HepG2 (cell line): Measurements from ENCODE around the gene FAM81A.

ENCODE experiments used
- ARHGAP35 ChIP-seq: sonication (generic); formaldehyde crosslinking; IDR thresholded peaks from 2 replicates; pipeline ENCODE4 v1.9.0; 2022; ENCODE audit warnings: mild to moderate bottlenecking, inconsistent platforms, moderate library complexity, missing genetic modification reagents, borderline replicate concordance
- HDAC6 ChIP-seq: fragments of 200-600 bp; sonication (generic); IDR thresholded peaks from 2 replicates; pipeline ENCODE4 v1.7.0; 2017; ENCODE audit warnings: mild to moderate bottlenecking, antibody characterized with exemption, low read length, low read depth
- JUNB ChIP-seq: sonication (generic); formaldehyde crosslinking; IDR thresholded peaks from 2 replicates; pipeline ENCODE4 v1.8.0; 2022; ENCODE audit warnings: missing genetic modification reagents, mild to moderate bottlenecking, borderline replicate concordance
- JUND ChIP-seq: sonication (generic); formaldehyde crosslinking; IDR thresholded peaks from 2 replicates; pipeline ENCODE4 v1.8.0; 2022; ENCODE audit warnings: mild to moderate bottlenecking, missing genetic modification reagents
- NFIB ChIP-seq: sonication (generic); formaldehyde crosslinking; IDR thresholded peaks from 2 replicates; pipeline ENCODE4 v1.9.0; 2021; ENCODE audit warnings: missing genetic modification reagents, mild to moderate bottlenecking, borderline replicate concordance
- POLR2A ChIP-seq, 2 experiments: IDR thresholded peaks; 2 replicates each; pipeline ENCODE4 v1.6.1; 2011; ENCODE audit warnings: low read depth in 2 of 2, low read length in 2 of 2, mild to moderate bottlenecking in 1 of 2, moderate library complexity in 1 of 2; ENCODE audit not compliant: insufficient read depth in 1 of 2
- REST ChIP-seq, 2 experiments: IDR thresholded peaks; 2 replicates each; pipeline ENCODE4 v1.6.1; 2011 to 2012; ENCODE audit warnings: low read length in 2 of 2, borderline replicate concordance in 1 of 2, low read depth in 1 of 2, mild to moderate bottlenecking in 1 of 2, moderate library complexity in 1 of 2
- ZNF274 ChIP-seq: sonication (generic); formaldehyde crosslinking; IDR thresholded peaks from 2 replicates; pipeline ENCODE4 v1.5.1; 2020; ENCODE audit warnings: mild to moderate bottlenecking, missing genetic modification reagents
- ZNF318 ChIP-seq: sonication (generic); formaldehyde crosslinking; IDR thresholded peaks from 2 replicates; pipeline ENCODE4 v1.4.0; 2020; ENCODE audit warnings: mild to moderate bottlenecking, missing genetic modification reagents
- ZNF569 ChIP-seq: sonication (generic); formaldehyde crosslinking; IDR thresholded peaks from 2 replicates; pipeline ENCODE4 v1.5.0; 2020; ENCODE audit warnings: mild to moderate bottlenecking, missing genetic modification reagents, moderate library complexity, borderline replicate concordance
- ZNF691 ChIP-seq: sonication (generic); formaldehyde crosslinking; IDR thresholded peaks from 2 replicates; pipeline ENCODE4 v1.4.0; 2020; ENCODE audit warnings: missing genetic modification reagents, low read depth, mild to moderate bottlenecking, borderline replicate concordance

DNA sequence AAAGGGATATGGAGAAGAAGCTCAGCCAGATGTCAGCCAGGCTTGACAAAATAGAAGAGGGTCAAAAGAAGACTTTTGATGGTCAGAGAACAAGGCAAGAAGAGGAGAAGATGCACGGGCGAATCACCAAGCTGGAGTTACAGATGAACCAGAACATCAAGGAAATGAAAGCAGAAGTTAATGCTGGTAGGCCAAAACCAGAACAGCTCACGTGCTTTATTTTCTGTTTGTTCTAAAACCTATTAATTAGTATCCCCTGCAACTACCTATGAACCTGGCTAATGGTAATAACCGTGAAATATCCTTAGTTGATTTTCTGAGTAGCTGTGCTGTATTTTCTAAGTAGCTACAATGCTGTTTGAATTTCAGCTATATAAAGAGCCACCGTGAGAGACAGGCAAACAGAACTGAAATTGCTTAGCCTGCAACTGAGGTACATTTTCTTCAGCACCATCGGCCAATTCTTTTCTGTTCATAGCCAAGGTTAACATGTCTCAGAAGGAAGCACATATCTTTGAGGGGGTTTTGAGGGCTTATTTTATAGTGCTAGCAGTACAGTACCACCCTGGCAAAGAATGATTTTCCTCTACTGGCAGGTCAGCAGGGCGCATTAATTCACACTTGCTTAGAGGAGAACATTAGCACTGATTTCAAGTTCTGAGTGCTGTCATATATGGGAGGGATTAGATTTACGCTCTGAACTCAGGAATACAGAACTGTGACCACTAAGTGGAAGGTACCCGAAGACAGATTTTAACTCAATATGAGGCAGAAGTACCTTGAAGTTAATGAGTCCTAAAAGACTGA is 78.9 kb downstream of the FAM81A start:
- TF ChIP-seq REST (IDR thresholded peaks at IDR 0.05; ENCODE audit: borderline replicate concordance in 1 of 2, low read depth in 1 of 2, low read length in 2 of 2), result no peak
- TF ChIP-seq HDAC6, result no peak
- no peak for TF ChIP-seq ZNF569 (CRISPR knock-in tag)
- no peak for TF ChIP-seq ZNF318 (CRISPR knock-in tag)
- no peak for TF ChIP-seq NFIB
- no peak for TF ChIP-seq POLR2A (IDR thresholded peaks at IDR 0.05; ENCODE audit: insufficient read depth in 1 of 2, low read depth in 2 of 2, low read length in 2 of 2)
- no peak for TF ChIP-seq ARHGAP35 (CRISPR knock-in tag)
- TF ChIP-seq ZNF691, result no peak
- no peak for TF ChIP-seq ZNF274 (CRISPR knock-in tag)
- TF ChIP-seq JUND, result no peak
- TF ChIP-seq JUNB (CRISPR knock-in tag), result no peak
